K562 (cell line): ENCODE measurements around the gene TRIM31. TPM values are rescaled to one million over a fixed set of nuclear protein-coding genes. Genes with fewer than 3 reads are reported as not detected.

Experiments
- ATAC-seq: fragments of 200-7000 bp; cut with Tn5 transposase; 3 replicates; pipeline ENCODE4 v1.9.1; 2020; ENCODE audit warnings: moderate library complexity
- BruUV-seq: library from RNA; stranded (reverse); fragments of 400-500 nt; replicated peaks from 2 replicates; lab custom pipeline; 2021; lab: Mats Ljungman, UMichigan
- CTCF ChIA-PET: fragments of 300-600 bp; formaldehyde crosslinking; extraction: SDS; loops from one replicate; lab custom pipeline; 2021; ENCODE audit warnings: low intra/inter-chr PET ratio; lab: Yijun Ruan, JAX
- POLR2A ChIA-PET: fragments of 300-600, 350-650 bp; sonication (Branson Sonifier 250); formaldehyde crosslinking; extraction: SDS; loops from one replicate; lab custom pipeline; 2021; ENCODE audit warnings: antibody characterized with exemption, inconsistent platforms; lab: Yijun Ruan, JAX
- DNase-seq, 4 experiments: peaks; one replicate each; pipeline versions ENCODE4 v3.0.0 to v3.0.0-alpha.2; 2011 to 2018; ENCODE audit warnings: low spot score in 3 of 4, mixed read lengths in 3 of 4; ENCODE audit errors: extremely low read depth in 1 of 4
- FAIRE-seq: peaks from 2 replicates; lab custom pipeline; 2011; peaks lifted over from hg19 to GRCh38; lab: Jason Lieb, UNC
- H2AFZ ChIP-seq: 2 replicates; pipeline ENCODE4 v1.6.0; 2011; ENCODE audit warnings: low read depth, low read length, control low read depth, inconsistent platforms
- H3K27ac ChIP-seq: fragments of 200-600 bp; 3 replicates; pipeline ENCODE4 v1.8.0; 2011; ENCODE audit warnings: low read depth, mild to moderate bottlenecking, control low read depth, inconsistent platforms, low read length, moderate library complexity, mixed read lengths; ENCODE audit errors: extremely low read depth
- H3K27me3 ChIP-seq, 2 experiments: fragments of 300-600 bp in 1 of 2; 2 replicates in 1 of 2; 3 replicates in 1 of 2; pipeline versions ENCODE4 v1.6.0 to v1.8.0; 2011; ENCODE audit warnings: inconsistent platforms in 2 of 2, low read length in 2 of 2, mild to moderate bottlenecking in 1 of 2, mixed read lengths in 1 of 2, moderate library complexity in 1 of 2; ENCODE audit not compliant: control insufficient read depth in 2 of 2, insufficient read depth in 2 of 2
- H3K36me3 ChIP-seq: fragments of 300-600 bp; 3 replicates; pipeline ENCODE4 v1.8.0; 2011; ENCODE audit warnings: mild to moderate bottlenecking, low read length, inconsistent platforms; ENCODE audit not compliant: control insufficient read depth, insufficient read depth
- H3K4me1 ChIP-seq, 2 experiments: fragments of 200-600 bp in 1 of 2; replicated peaks in 1 of 2; 2 replicates in 1 of 2; 3 replicates in 1 of 2; pipeline versions ENCODE4 v1.5.1 to v1.8.0; 2011; ENCODE audit warnings: inconsistent platforms in 2 of 2, low read length in 2 of 2, mild to moderate bottlenecking in 1 of 2, mixed read lengths in 1 of 2, moderate library complexity in 1 of 2; ENCODE audit not compliant: control insufficient read depth in 2 of 2, insufficient read depth in 2 of 2
- H3K4me2 ChIP-seq: 2 replicates; pipeline ENCODE4 v1.6.1; 2011; ENCODE audit warnings: low read length, control low read depth, inconsistent platforms, mixed read lengths; ENCODE audit not compliant: insufficient read depth
- H3K4me3 ChIP-seq: fragments of 200-600 bp; sonication (generic), shearing (Covaris generic); 2 replicates; pipeline ENCODE4 v1.5.1; 2016; ENCODE audit warnings: control low read depth, inconsistent platforms
- H3K79me2 ChIP-seq: fragments of 200-600 bp; 3 replicates; pipeline ENCODE4 v1.8.0; 2011; ENCODE audit warnings: low read length, inconsistent platforms; ENCODE audit not compliant: control insufficient read depth, insufficient read depth
- H3K9ac ChIP-seq, 2 experiments: 2 replicates each; pipeline versions ENCODE4 v1.6.0 to v1.6.1; 2011; ENCODE audit warnings: low read depth in 2 of 2, low read length in 2 of 2, control low read depth in 1 of 2, inconsistent platforms in 1 of 2, mild to moderate bottlenecking in 1 of 2, mixed read lengths in 1 of 2; ENCODE audit not compliant: insufficient read depth in 1 of 2
- H3K9me1 ChIP-seq: one replicate; pipeline ENCODE4 v1.6.0; 2011; ENCODE audit warnings: inconsistent platforms, mild to moderate bottlenecking, low read length, moderate library complexity; ENCODE audit not compliant: control insufficient read depth, insufficient read depth
- H3K9me3 ChIP-seq: replicated peaks from 2 replicates; pipeline ENCODE4 v1.5.1; 2011; ENCODE audit warnings: low read depth, low read length, inconsistent platforms; ENCODE audit not compliant: control insufficient read depth, insufficient read depth
- H4K20me1 ChIP-seq: replicated peaks from 2 replicates; pipeline ENCODE4 v1.6.1; 2011; ENCODE audit warnings: low read length, inconsistent platforms, mixed read lengths; ENCODE audit not compliant: control insufficient read depth, insufficient read depth
- E4F1 ChIP-seq: fragments of 250-450 bp; sonication (Bioruptor Pico); IDR thresholded peaks from 2 replicates; pipeline ENCODE4 v1.5.0; 2021; ENCODE audit warnings: mild to moderate bottlenecking, borderline replicate concordance
- SPI1 ChIP-seq: IDR thresholded peaks from 2 replicates; pipeline ENCODE4 v1.6.1; 2011; ENCODE audit warnings: low read depth, low read length, control low read depth, borderline replicate concordance
- WGBS: fragments of 100-300 bp; shearing (Covaris generic); methylation state at CpG from one replicate; pipeline ENCODE4 v1.1.6; 2016; ENCODE audit warnings: low coverage, mixed read lengths; ENCODE audit not compliant: insufficient coverage; ENCODE audit errors: missing lambda C conversion rate; 5-methylcytosine and 5-hydroxymethylcytosine counted together
- in situ Hi-C: fragments of 300-500 bp; cut with MboI; formaldehyde crosslinking; loops from 4 replicates; pipeline ENCODE4 v1.15.0; 2018; ENCODE audit warnings: inconsistent platforms, mixed read lengths
- intact Hi-C: fragments of 100-400 bp; cut with micrococcal nuclease; formaldehyde crosslinking; loops from 2 replicates; pipeline ENCODE4 v1.14.2; 2022
- polyA plus RNA-seq, 8 experiments: library from polyadenylated mRNA; depleted of rRNA in 4 of 8; stranded (reverse) in 5 of 8; unstranded in 3 of 8; fragments of >200 nt; fragmentation: Nextera tagmentation in 2 of 8; fragmentation: Illumina TruSeq in 1 of 8; extraction: Ambion mirVana in 2 of 8; extraction: Trizol in 1 of 8; gene quantifications; 2 replicates each; pipeline versions ENCODE4 v1.2.1 to v1.2.3, GENCODE V29; 2011 to 2014; ENCODE audit warnings: inconsistent platforms in 1 of 8, missing spikeins in 1 of 8
- total RNA-seq, 7 experiments: library from RNA; depleted of rRNA in 6 of 7; stranded (reverse); fragments of >200 nt in 6 of 7; fragmentation: Illumina TruSeq in 2 of 7; extraction: Trizol in 2 of 7; gene quantifications; 2 replicates each; pipeline versions ENCODE4 v1.2.1 to v1.2.3, GENCODE V29; 2011 to 2021; ENCODE audit warnings: low replicate concordance in 1 of 7

TRIM31 gene
- total and polyA plus RNA-seq, 9 of the 15 experiments (the other 6 are each of a cell fraction or from before 2014, with no cell fraction given): not detected

- intact Hi-C loops: no loop called here
- in situ Hi-C loops: no loop called here
- DNase-seq (no peak), FAIRE-seq (no peak), ATAC-seq (no peak)
- no peaks in the 10 kb centered on the region for H4K20me1 ChIP-seq
- ChIA-PET CTCF (no interaction called here), POLR2A (interaction anchor here (0.6 kb wide), 1 partner anchor 57 kb away, joined by 3 read pairs; no protein-coding TSS in a partner anchor)
- 18% methylated on average over 7 of the region's 7 CpGs for WGBS
- H3K9ac ChIP-seq: no peak overlapping the region
- H2AFZ ChIP-seq: peak overlapping the region; percentile 25
- no peaks in the 10 kb centered on the region for H3K36me3 ChIP-seq
- no TSS peak for BruUV-seq
- no peak overlapping the region; the same call in 1 of the 2 replicates for H3K4me2 ChIP-seq
- TF ChIP-seq E4F1 (CRISPR knock-in tag) (no peak), SPI1 (peak; percentile 48)
- TF ChIP-seq, all 486 proteins: peak for 1
- Histone ChIP-seq H3K27me3 (peaks cover 5 to 39% of the 10 kb centered on the region in 2 experiments; a peak in 4 of 5 replicates), H3K4me1 (peaks cover 4 to 21% of the 10 kb centered on the region in 2 experiments), H3K9me3 (no peaks in the 10 kb centered on the region), H3K9me1 (no peaks in the 10 kb centered on the region), H3K27ac (no peak overlapping the region), H3K79me2 (no peaks in the 10 kb centered on the region), H3K4me3 (no peak overlapping the region)
Observed at GRCh38 chr6:30149858-30150550, 37.1 kb upstream of the TRIM31 start.
